Subcutaneous abdominal adipose tissue (tissue), 5 donors: Measurements from ENCODE around the gene TP53AIP1.

ENCODE experiments used
- H3K27ac ChIP-seq: one replicate; pipeline ENCODE4 v1.7.0; 2013; ENCODE audit warnings: low read depth, mild to moderate bottlenecking, inconsistent platforms, low read length, moderate library complexity
- H3K27me3 ChIP-seq, 5 donors: one replicate each; pipeline ENCODE4 v1.7.0; 2013; ENCODE audit warnings: low read length in 5 of 5, inconsistent platforms in 1 of 5; ENCODE audit not compliant: control insufficient read depth in 5 of 5, insufficient read depth in 4 of 5
- H3K36me3 ChIP-seq, 5 donors: one replicate each; pipeline ENCODE4 v1.7.0; 2013; ENCODE audit warnings: low read length in 5 of 5; ENCODE audit not compliant: control insufficient read depth in 5 of 5, insufficient read depth in 5 of 5
- H3K4me1 ChIP-seq, 5 donors: one replicate each; pipeline ENCODE4 v1.7.0; 2013; ENCODE audit warnings: low read length in 5 of 5, mild to moderate bottlenecking in 3 of 5, moderate library complexity in 1 of 5; ENCODE audit not compliant: control insufficient read depth in 5 of 5, insufficient read depth in 5 of 5
- H3K4me3 ChIP-seq, 5 donors: one replicate each; pipeline ENCODE4 v1.7.0; 2013; ENCODE audit warnings: low read length in 5 of 5, low read depth in 1 of 5
- H3K9ac ChIP-seq, 5 donors: one replicate each; pipeline ENCODE4 v1.7.0; 2013; ENCODE audit warnings: low read length in 5 of 5, mild to moderate bottlenecking in 4 of 5, moderate library complexity in 3 of 5
- H3K9me3 ChIP-seq, 5 donors: one replicate each; pipeline ENCODE4 v1.7.0; 2013; ENCODE audit warnings: low read length in 5 of 5; ENCODE audit not compliant: control insufficient read depth in 5 of 5
- donor health status: healthy.
- donor health status: healthy.
- donor health status: healthy.
- donor health status: healthy.
- donor health status: healthy.

The TP53AIP1 gene, protein sequence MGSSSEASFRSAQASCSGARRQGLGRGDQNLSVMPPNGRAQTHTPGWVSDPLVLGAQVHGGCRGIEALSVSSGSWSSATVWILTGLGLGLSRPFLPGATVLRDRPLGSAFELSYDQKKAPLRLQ

DNA sequence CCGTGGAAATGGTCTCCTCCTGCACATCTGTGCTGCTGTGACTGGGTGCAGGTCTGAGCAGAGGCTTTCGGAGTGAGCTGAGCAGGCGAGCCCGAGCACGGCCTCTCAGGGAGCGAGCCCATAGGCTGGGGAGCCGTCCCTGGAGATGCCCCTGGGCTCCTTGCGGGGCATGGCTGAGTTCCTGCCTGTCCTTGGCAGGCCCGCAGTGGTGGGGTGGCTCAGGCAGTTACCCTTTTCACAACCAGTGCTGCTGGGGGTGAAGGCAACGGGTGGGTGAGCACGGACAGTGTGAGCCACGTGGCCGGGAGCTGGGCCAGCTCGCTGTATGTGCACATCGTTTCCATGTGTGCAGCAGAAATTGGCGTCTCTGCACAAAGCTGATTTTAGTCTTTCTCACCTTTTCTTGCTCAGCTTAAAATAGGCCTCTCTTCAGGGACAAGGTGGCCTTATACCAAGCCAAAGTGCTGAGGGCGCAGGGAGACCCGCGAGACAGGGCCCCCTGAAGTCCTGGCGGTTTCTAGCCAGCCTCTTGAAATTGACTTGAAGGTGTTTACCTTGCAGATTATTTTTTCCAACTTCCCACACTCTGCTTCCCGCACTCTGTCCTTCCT is at the start of gene TP53AIP1:
TSS of gene TP53AIP1 (minus strand) at position 55 of the 611 bp plus-strand sequence. CDS start 5,053 bp downstream, outside the sequence.
- no peaks in the 10 kb centered on the region for H3K9me3 ChIP-seq
- H3K4me1 ChIP-seq, result peaks cover 0 to 11% (median 0%) of the 10 kb centered on the region in 5 donors
- H3K27ac ChIP-seq, result no peak within 1 kb of the TSS
- H3K27me3 ChIP-seq, result peaks cover 3 to 30% (median 21%) of the 10 kb centered on the region in 5 donors
- no peak within 1 kb of the TSS for H3K4me3 ChIP-seq
- H3K9ac ChIP-seq, result no peak within 1 kb of the TSS
- no peaks in the 10 kb centered on the region for H3K36me3 ChIP-seq

GRCh38 chr11:128988242-128988970 is 45.7 kb upstream of the TP53AIP1 start:
- Histone ChIP-seq H3K9ac (no peak overlapping the region), H3K27ac (no peak overlapping the region), H3K9me3 (no peaks in the 10 kb centered on the region), H3K27me3 (no peaks in the 10 kb centered on the region), H3K4me3 (no peak overlapping the region), H3K4me1 (no peaks in the 10 kb centered on the region), H3K36me3 (peaks cover 0 to 11% (median 6%) of the 10 kb centered on the region in 5 donors)

GRCh38 chr11:128985880-128986279 is 43.2 kb upstream of the TP53AIP1 start:
- Histone ChIP-seq H3K4me1 (no peaks in the 10 kb centered on the region), H3K27ac (no peak overlapping the region), H3K4me3 (no peak overlapping the region), H3K9ac (no peak overlapping the region), H3K27me3 (no peaks in the 10 kb centered on the region), H3K36me3 (peaks cover 5 to 18% (median 14%) of the 10 kb centered on the region in 5 donors), H3K9me3 (no peaks in the 10 kb centered on the region)

GRCh38 chr11:128983023-128983422 is 40.4 kb upstream of the TP53AIP1 start:
- no peak overlapping the region for H3K4me3 ChIP-seq
- no peaks in the 10 kb centered on the region for H3K9me3 ChIP-seq
- H3K36me3 ChIP-seq, result peaks cover 10 to 32% (median 26%) of the 10 kb centered on the region in 5 donors
- H3K27ac ChIP-seq, result no peak overlapping the region
- H3K9ac ChIP-seq, result no peak overlapping the region
- no peaks in the 10 kb centered on the region for H3K27me3 ChIP-seq
- H3K4me1 ChIP-seq, result no peaks in the 10 kb centered on the region

- Histone ChIP-seq H3K4me3 (no peak overlapping the region), H3K4me1 (no peaks in the 10 kb centered on the region), H3K9me3 (no peaks in the 10 kb centered on the region), H3K36me3 (peaks cover 12 to 46% (median 29%) of the 10 kb centered on the region in 5 donors), H3K27me3 (no peaks in the 10 kb centered on the region), H3K9ac (no peak overlapping the region), H3K27ac (no peak overlapping the region)
These were observed 38.6 kb upstream of the TP53AIP1 start for GRCh38 chr11:128981254-128981653.

GRCh38 chr11:128970598-128971190 is 28.0 kb upstream of the TP53AIP1 start:
- Histone ChIP-seq H3K4me3 (no peak overlapping the region), H3K4me1 (no peaks in the 10 kb centered on the region), H3K9me3 (no peaks in the 10 kb centered on the region), H3K9ac (no peak overlapping the region), H3K27me3 (no peaks in the 10 kb centered on the region), H3K27ac (no peak overlapping the region), H3K36me3 (peaks cover 33 to 65% (median 53%) of the 10 kb centered on the region in 5 donors)

DNA sequence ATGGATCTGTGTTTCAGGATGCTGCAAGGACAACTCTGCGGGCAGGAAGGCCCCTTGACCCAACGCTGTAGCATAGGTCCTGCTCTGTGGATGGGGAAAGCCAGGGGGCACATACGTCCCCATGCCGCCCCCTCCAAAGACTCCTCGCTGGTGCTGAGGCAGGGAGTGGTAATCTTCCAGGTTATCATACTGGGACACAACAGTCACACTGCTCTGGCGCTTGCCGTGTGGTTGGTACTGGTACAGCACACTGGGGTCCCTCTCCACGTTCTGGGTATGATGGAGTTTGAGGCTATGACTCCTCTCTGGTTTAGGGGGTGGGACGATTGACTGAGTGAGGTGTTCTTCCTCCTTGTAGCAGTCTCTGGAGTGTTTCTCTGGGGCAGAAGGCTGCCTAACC is 26.2 kb upstream of the TP53AIP1 start:
- Histone ChIP-seq H3K27me3 (no peaks in the 10 kb centered on the region), H3K27ac (no peak overlapping the region), H3K36me3 (peaks cover 20 to 52% (median 44%) of the 10 kb centered on the region in 5 donors), H3K4me3 (no peak overlapping the region), H3K4me1 (peaks cover 0 to 5% (median 0%) of the 10 kb centered on the region in 5 donors), H3K9ac (no peak overlapping the region), H3K9me3 (no peaks in the 10 kb centered on the region)

DNA sequence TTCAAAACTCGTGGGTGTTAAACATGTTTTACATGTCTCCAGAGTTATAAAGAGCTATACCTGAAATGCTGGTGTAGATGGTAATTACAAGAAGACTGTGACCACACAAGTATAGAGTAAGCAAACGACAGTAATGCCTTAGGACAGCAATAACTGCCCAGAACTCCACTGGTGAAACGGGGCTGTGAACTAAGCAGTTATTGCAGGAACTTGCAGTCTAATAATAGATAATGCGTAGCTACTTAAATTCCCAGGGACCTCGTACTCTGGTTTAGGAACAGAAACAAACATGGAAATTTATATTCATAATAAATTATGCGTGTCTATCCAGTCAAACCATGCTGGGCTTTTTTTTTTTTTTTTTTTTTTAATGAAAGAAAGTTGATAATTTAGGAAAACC is 24.9 kb upstream of the TP53AIP1 start:
- Histone ChIP-seq H3K27me3 (no peaks in the 10 kb centered on the region), H3K4me1 (peaks cover 0 to 5% (median 0%) of the 10 kb centered on the region in 5 donors), H3K9ac (no peak overlapping the region), H3K36me3 (peaks cover 8 to 39% (median 34%) of the 10 kb centered on the region in 5 donors), H3K27ac (no peak overlapping the region), H3K4me3 (no peak overlapping the region), H3K9me3 (no peaks in the 10 kb centered on the region)

DNA sequence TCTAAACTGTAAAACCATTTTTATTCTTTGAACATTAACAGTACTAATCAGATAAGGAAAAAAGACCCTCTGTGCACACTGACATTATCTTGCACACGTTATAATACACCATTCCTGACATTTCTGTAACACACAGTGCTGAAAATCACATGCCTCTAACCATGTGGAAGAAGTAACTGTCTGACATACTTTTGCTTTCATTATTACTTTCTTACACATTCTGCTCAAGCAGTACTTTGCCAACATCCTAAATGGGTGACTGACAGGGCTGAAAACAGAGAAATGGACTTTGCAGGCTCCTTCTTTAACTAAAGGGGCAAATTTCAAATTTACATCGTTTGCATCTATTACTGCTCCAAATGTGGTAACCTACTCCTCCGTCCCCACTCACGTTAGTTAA is 22.8 kb upstream of the TP53AIP1 start:
- Histone ChIP-seq H3K4me1 (peaks cover 0 to 5% (median 0%) of the 10 kb centered on the region in 5 donors), H3K36me3 (peaks cover 4 to 22% (median 21%) of the 10 kb centered on the region in 5 donors), H3K27ac (no peak overlapping the region), H3K9ac (no peak overlapping the region), H3K9me3 (no peaks in the 10 kb centered on the region), H3K27me3 (no peaks in the 10 kb centered on the region), H3K4me3 (no peak overlapping the region)

DNA sequence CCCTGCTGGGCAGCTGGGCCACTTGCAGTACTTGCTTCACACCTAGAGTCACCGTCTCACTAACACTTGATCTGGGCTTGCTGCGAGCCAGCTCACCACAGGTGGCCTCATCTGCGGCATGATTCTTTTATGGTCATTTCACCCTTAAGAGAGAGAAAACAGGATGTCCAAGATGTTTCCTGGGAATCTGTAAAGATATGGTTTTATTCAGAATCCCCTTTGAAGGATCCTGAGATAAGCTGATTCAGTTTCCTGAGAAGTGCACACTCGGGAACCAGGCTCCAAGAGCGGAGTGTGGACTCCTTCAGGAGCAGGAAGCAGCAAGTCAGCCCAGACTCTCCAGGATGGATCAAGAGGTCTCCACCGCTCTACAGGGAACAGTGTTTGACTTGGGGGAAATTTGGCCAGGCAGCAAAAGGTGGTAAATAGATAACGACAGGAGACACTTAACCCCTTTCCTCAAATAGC is 21.8 kb upstream of the TP53AIP1 start:
- Histone ChIP-seq H3K9me3 (no peaks in the 10 kb centered on the region), H3K36me3 (peaks cover 4 to 12% (median 11%) of the 10 kb centered on the region in 5 donors), H3K27me3 (no peaks in the 10 kb centered on the region), H3K4me1 (peaks cover 0 to 5% (median 0%) of the 10 kb centered on the region in 5 donors), H3K4me3 (no peak overlapping the region), H3K9ac (no peak overlapping the region), H3K27ac (no peak overlapping the region)
